ENCODE measurements around the gene LIPE. TPM values are rescaled to one million over a fixed set of nuclear protein-coding genes. Genes with fewer than 3 reads are reported as not detected.

The LIPE gene
- total RNA-seq, 1 donor: 3.0 TPM

DNA sequence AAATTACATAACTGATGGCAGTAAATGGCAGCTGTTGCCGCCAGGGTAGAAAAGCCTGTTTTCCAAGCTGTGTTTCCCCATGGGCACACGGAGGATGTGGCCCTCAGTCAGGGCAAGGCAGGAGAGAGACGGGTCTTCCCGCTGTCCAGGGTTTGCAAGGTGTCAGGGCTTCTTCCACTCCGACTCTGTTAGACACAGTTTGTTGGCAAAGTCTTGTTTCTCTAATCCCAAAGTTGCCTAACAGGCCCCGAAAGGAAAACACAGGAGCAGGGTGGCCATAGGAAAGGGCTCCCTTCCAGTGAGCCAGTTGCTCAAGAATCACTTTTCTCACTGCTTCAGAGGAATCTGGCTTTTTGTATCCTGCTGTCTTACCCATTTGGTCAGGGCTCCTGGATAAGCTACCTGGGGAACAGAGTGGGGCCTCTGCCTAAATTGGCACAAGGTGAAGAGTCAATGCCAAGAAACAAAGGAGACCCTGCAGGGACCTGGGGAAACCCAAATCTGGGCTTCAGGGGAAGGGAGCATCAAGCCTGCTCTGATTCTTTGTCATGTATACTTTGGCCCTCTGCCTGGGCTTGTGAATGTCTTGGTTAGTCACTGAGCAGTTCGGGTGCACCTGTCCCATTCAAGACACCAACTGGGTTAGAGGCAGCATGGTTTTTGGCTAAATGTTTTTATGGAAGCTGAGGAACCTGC, 44.5 kb upstream of the LIPE start:
- no peak overlapping the region for H3K4me3 ChIP-seq (ENCODE audit: low read depth, low read length)
- DNase-seq (ENCODE audit: low read depth): peak; percentile 19
- TF ChIP-seq, protein P1, sequence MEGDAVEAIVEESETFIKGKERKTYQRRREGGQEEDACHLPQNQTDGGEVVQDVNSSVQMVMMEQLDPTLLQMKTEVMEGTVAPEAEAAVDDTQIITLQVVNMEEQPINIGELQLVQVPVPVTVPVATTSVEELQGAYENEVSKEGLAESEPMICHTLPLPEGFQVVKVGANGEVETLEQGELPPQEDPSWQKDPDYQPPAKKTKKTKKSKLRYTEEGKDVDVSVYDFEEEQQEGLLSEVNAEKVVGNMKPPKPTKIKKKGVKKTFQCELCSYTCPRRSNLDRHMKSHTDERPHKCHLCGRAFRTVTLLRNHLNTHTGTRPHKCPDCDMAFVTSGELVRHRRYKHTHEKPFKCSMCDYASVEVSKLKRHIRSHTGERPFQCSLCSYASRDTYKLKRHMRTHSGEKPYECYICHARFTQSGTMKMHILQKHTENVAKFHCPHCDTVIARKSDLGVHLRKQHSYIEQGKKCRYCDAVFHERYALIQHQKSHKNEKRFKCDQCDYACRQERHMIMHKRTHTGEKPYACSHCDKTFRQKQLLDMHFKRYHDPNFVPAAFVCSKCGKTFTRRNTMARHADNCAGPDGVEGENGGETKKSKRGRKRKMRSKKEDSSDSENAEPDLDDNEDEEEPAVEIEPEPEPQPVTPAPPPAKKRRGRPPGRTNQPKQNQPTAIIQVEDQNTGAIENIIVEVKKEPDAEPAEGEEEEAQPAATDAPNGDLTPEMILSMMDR (IDR thresholded peaks at IDR 0.05; ENCODE audit: insufficient read depth, low read depth, low read length): no peak

DNA sequence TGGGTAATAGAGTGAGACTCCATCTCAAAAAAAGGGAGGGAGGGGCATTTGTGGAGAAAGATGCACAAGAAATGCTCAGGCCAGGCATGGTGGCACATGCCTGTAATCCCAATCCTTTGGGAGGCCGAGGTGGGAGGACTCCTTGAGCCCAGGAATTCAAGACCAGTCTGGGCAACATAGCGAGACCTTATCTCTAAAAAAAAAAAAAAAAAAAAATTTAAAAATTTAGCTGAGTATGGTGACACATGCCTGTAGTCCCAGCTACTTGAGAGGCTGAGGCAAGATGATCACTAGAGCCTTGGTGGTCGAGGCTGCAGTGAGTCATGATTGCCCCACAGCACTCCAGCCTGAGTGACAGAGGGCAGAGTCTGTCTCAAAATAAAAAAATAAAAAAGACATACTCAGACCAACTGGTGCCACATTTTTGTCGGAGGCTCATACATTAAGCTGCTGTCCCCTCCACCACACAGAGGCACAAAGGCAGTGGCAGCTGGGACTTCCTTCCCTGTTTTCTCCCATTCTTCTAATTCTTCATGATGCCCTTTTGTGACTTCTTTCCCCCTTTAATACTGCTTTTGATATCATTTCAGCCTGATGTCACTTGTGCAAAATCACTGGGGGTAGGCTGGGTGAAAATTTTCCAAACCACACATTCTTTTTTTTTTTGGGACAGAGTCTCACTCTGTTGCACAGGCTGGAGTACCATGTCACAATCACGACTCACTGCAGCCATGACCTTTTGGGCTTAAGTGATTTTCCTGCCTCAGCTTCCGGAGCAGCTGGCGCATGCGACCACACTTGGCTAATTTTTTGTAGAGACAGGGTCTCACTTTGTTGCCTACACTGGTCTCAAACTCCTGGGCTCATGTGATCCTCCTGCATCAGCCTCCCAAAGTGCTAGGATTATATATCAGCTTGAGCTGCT, 42.4 kb upstream of the LIPE start:
- no peak overlapping the region for H3K4me3 ChIP-seq (ENCODE audit: low read depth, low read length)
- DNase-seq (ENCODE audit: low read depth): no peak
- TF ChIP-seq, protein P1 (IDR thresholded peaks at IDR 0.05; ENCODE audit: insufficient read depth, low read depth, low read length): no peak

DNA sequence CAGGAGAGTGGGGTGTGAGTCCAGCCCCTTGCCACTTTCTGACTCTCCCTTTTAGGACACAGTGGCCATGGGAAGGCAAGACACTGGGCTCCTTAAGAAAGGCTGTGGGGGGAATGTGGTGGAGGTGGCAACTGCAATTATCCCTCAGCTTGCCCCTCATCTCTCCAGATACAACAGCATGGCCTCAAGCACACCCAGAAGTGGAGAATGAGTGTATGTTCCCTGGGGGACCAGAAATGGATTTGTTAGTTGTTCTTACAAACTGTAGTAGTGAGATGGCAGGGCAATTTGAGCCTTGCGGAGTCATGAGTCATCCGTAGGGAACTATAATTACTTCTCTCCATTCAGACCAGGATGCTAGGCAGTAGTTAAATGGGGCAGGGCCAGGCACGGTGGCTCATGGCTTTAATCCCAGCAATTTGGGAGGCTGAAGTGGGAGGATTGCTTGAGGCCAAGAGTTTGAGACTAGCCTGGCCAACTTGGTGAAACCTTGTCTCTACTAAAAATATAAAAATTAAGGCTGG, 41.1 kb upstream of the LIPE start:
- TF ChIP-seq, protein P1 (IDR thresholded peaks at IDR 0.05; ENCODE audit: insufficient read depth, low read depth, low read length): no peak
- peak; percentile 57 for DNase-seq (ENCODE audit: low read depth)
- no peak overlapping the region for H3K4me3 ChIP-seq (ENCODE audit: low read depth, low read length)

DNA sequence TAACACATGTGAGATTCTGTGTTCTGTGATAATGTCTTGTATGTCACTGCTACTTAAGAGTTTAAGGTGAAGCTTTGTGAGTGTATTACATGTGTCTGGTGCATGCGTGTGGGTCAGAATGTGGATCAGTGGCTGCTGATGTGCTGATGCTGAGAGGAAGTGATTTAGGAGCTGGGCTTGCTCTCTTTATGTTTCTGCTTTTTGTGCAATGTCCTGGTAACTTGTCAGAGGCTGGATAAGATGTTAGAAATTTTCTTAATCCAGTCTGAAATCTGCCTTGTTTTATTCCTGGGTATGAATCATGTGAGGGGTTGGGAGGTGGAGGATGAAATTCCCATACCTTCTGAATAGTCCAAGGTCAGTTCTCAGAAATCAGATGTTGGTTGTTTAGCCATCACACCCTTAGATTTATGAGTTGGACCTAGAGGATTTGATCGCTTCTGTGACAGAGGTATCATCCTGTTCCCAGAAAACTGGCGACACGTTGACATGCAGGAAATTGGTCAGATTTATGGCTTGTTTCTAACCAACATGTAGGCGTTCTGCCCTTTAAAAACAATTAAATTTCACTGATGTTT, 40.1 kb upstream of the LIPE start:
- H3K4me3 ChIP-seq (ENCODE audit: low read depth, low read length): no peak overlapping the region
- DNase-seq (ENCODE audit: low read depth): peak; percentile 64
- TF ChIP-seq, protein P1 (IDR thresholded peaks at IDR 0.05; ENCODE audit: insufficient read depth, low read depth, low read length): no peak

DNA sequence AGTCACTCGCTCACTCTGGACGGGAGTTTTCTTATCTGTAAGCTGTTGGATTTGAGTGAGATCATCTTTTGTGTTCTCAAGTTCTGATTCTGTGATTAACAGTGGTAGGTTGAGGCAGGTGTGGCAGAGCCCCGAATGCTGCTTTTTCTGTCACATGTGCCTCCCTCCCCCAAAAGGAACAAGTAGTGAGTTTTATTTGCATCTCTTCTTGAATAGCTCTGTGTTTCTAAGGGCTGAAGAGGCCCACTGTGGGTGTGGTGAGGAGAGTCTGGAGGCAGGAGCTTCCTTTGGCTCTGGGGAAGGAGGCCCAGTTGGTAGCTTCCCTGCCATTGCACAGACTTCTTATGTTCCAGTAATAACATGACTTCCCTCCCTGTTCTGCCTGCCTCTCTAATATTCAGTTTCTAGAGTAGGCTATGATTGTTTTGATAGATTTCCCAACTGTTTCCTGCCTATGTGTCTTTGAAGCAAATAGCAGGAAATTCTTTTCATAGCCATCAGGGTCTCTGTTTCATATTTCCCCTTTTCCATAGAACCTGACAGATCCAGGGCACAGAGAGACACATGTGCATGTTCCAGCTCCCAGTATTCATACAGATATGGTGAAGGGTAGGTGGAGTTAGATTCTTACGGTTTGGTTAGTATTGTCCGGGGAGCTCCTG, 39.5 kb upstream of the LIPE start:
- H3K4me3 ChIP-seq (ENCODE audit: low read depth, low read length): no peak overlapping the region
- TF ChIP-seq, protein P1 (IDR thresholded peaks at IDR 0.05; ENCODE audit: insufficient read depth, low read depth, low read length): no peak
- DNase-seq (ENCODE audit: low read depth): peak; percentile 42

DNA sequence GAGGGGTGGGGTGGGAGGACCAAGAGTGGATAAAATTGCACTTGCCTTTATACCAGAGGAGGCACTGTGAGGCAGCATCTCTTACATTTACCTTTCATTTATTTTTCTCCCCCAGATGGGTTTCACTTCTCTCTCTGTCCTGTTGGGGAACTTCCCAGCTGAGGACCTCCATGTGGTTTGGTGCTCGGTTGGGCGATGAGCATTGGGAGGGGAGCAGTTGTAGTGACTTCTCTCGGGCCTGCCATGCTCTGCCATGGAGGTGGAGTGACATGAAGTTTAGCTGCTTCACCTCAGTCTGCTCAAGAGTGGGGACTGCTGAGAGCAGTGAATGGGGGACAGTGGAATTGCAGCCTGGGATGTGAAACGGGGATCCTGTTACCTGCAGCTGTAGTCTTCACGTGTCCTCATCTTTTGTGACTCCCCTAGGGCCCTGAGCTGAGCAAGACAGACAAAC, 38.7 kb upstream of the LIPE start:
- H3K4me3 ChIP-seq (ENCODE audit: low read depth, low read length): no peak overlapping the region
- no peak for DNase-seq (ENCODE audit: low read depth)
- TF ChIP-seq, protein P1 (IDR thresholded peaks at IDR 0.05; ENCODE audit: insufficient read depth, low read depth, low read length): no peak
